HepG2 (cell line): Measurements from ENCODE around the gene ZIC4. TPM values are rescaled to one million over a fixed set of nuclear protein-coding genes. Genes with fewer than 3 reads are reported as not detected.

Experiments used
- ATAC-seq: fragments of 200-7000 bp; cut with Tn5 transposase; 3 replicates; pipeline ENCODE4 v1.9.1; 2020; ENCODE audit warnings: mild to moderate bottlenecking, moderate library complexity
- BruUV-seq: library from RNA; stranded (reverse); fragments of 400-500 nt; replicated peaks from 2 replicates; lab custom pipeline; 2021; lab: Mats Ljungman, UMichigan
- CTCF ChIA-PET: fragments of 300-600 bp; formaldehyde crosslinking; extraction: SDS; loops from one replicate; lab custom pipeline; 2021; ENCODE audit warnings: low total read pairs, inconsistent platforms, low intra/inter-chr PET ratio; lab: Yijun Ruan, JAX
- POLR2A ChIA-PET: fragments of 350-600 bp; sonication (Branson Sonifier 250); formaldehyde crosslinking; loops from one replicate; lab custom pipeline; 2020; ENCODE audit warnings: antibody characterized with exemption, inconsistent platforms; lab: Yijun Ruan, JAX
- DNase-seq: peaks from one replicate; pipeline ENCODE4 v3.0.0-alpha.2; 2015; ENCODE audit warnings: low spot score
- FAIRE-seq: peaks from 3 replicates; lab custom pipeline; 2011; peaks lifted over from hg19 to GRCh38; lab: Jason Lieb, UNC
- H2AFZ ChIP-seq: one replicate; pipeline ENCODE4 v1.6.1; 2011; ENCODE audit warnings: low read length, inconsistent platforms
- H3K27ac ChIP-seq: fragments of 300-600 bp; 3 replicates; pipeline ENCODE4 v1.8.0; 2011; ENCODE audit warnings: mixed run types, mild to moderate bottlenecking, mixed read lengths, low read length, inconsistent platforms; ENCODE audit not compliant: insufficient read depth; ENCODE audit errors: extremely low read length
- H3K27me3 ChIP-seq, 2 experiments: fragments of 200-600 bp in 1 of 2; 2 replicates in 1 of 2; 3 replicates in 1 of 2; pipeline versions ENCODE4 v1.6.0 to v1.8.0; 2011; ENCODE audit warnings: low read length in 2 of 2, mild to moderate bottlenecking in 2 of 2, moderate library complexity in 2 of 2, inconsistent platforms in 1 of 2; ENCODE audit not compliant: insufficient read depth in 2 of 2, control insufficient read depth in 1 of 2
- H3K36me3 ChIP-seq, 2 experiments: fragments of 200-600 bp in 1 of 2; replicated peaks in 1 of 2; 2 replicates in 1 of 2; 3 replicates in 1 of 2; pipeline versions ENCODE4 v1.5.1 to v1.8.0; 2011; ENCODE audit warnings: low read length in 2 of 2, inconsistent platforms in 1 of 2; ENCODE audit not compliant: insufficient read depth in 2 of 2, control insufficient read depth in 1 of 2
- H3K4me1 ChIP-seq: 2 replicates; pipeline ENCODE4 v1.5.1; 2012; ENCODE audit warnings: low read length, inconsistent platforms; ENCODE audit not compliant: insufficient read depth
- H3K4me2 ChIP-seq: 2 replicates; pipeline ENCODE4 v1.6.0; 2011; ENCODE audit warnings: low read depth, low read length, inconsistent platforms
- H3K4me3 ChIP-seq, 3 experiments: fragments of 200-600 bp in 1 of 3; sonication (generic), shearing (Covaris generic) in 1 of 3; replicated peaks in 1 of 3; 2 replicates each; pipeline ENCODE4 v1.5.1; 2011 to 2016; ENCODE audit warnings: low read length in 3 of 3, inconsistent platforms in 2 of 3, low read depth in 2 of 3, mild to moderate bottlenecking in 2 of 3, control low read depth in 1 of 3, mixed read lengths in 1 of 3; ENCODE audit not compliant: insufficient read depth in 1 of 3
- H3K79me2 ChIP-seq: one replicate; pipeline ENCODE4 v1.6.1; 2011; ENCODE audit warnings: low read length, inconsistent platforms; ENCODE audit not compliant: insufficient read depth
- H3K9ac ChIP-seq: 2 replicates; pipeline ENCODE4 v1.6.0; 2011; ENCODE audit warnings: mild to moderate bottlenecking, low read depth, low read length, inconsistent platforms; ENCODE audit not compliant: insufficient read depth
- H3K9me3 ChIP-seq: 2 replicates; pipeline ENCODE4 v1.5.1; 2012; ENCODE audit warnings: mild to moderate bottlenecking, low read length
- H4K20me1 ChIP-seq: 2 replicates; pipeline ENCODE4 v1.6.0; 2011; ENCODE audit warnings: inconsistent platforms, mild to moderate bottlenecking, low read length, moderate library complexity; ENCODE audit not compliant: insufficient read depth
- HMG20A ChIP-seq: IDR thresholded peaks from 2 replicates; pipeline ENCODE4 v1.6.1; 2016; ENCODE audit warnings: borderline replicate concordance
- NR2F1 ChIP-seq, 2 experiments: fragments of 450-650 bp in 1 of 2; formaldehyde crosslinking in 1 of 2; IDR thresholded peaks; 2 replicates each; pipeline versions ENCODE4 v1.5.0 to v1.6.1; 2016 to 2020; ENCODE audit warnings: mild to moderate bottlenecking in 1 of 2, missing compliant biosample characterization in 1 of 2, missing genetic modification reagents in 1 of 2, moderate library complexity in 1 of 2
- PRMT3 ChIP-seq: sonication (generic); formaldehyde crosslinking; IDR thresholded peaks from 2 replicates; pipeline ENCODE4 v1.8.1; 2022; ENCODE audit warnings: low read depth, mild to moderate bottlenecking, moderate library complexity, missing genetic modification reagents, borderline replicate concordance
- SMC3 ChIP-seq: IDR thresholded peaks from 2 replicates; pipeline ENCODE4 v1.6.1; 2011; ENCODE audit warnings: low read length, improper control_type of control experiment
- ZFAT ChIP-seq: sonication (generic); formaldehyde crosslinking; conservative IDR thresholded peaks from 2 replicates; pipeline ENCODE4 v1.8.1; 2023; ENCODE audit warnings: missing genetic modification reagents, inconsistent platforms
- ZNF614 ChIP-seq: IDR thresholded peaks from 2 replicates; pipeline ENCODE4 v1.6.1; 2018; ENCODE audit warnings: missing biosample characterization, missing genetic modification reagents, inconsistent platforms, borderline replicate concordance
- ZNF761 ChIP-seq: sonication (generic); formaldehyde crosslinking; conservative IDR thresholded peaks from 2 replicates; pipeline ENCODE4 v1.4.0; 2020; ENCODE audit warnings: mild to moderate bottlenecking, missing genetic modification reagents
- ZSCAN12 ChIP-seq: sonication (generic); formaldehyde crosslinking; IDR thresholded peaks from 2 replicates; pipeline ENCODE4 v1.9.0; 2021; ENCODE audit warnings: mild to moderate bottlenecking, missing genetic modification reagents
- ZZZ3 ChIP-seq: sonication (generic); formaldehyde crosslinking; IDR thresholded peaks from 2 replicates; pipeline ENCODE4 v1.4.0; 2020; ENCODE audit warnings: missing genetic modification reagents, mild to moderate bottlenecking, borderline replicate concordance
- WGBS: methylation state at CpG from one replicate; pipeline ENCODE4 v1.1.6; 2017; ENCODE audit warnings: low lambda C conversion rate; 5-methylcytosine and 5-hydroxymethylcytosine counted together
- in situ Hi-C: cut with HindIII; loops from 2 replicates; pipeline ENCODE4 v1.10.0; 2017; ENCODE audit warnings: low pct_unique_long_range_greater_than_20kb; ENCODE audit not compliant: extremely low pct_ligation_motif_present
- intact Hi-C: fragments of 100-400 bp; cut with micrococcal nuclease; formaldehyde crosslinking; loops from one replicate; pipeline ENCODE4 v1.10.0; 2022; ENCODE audit not compliant: unreplicated experiment
- polyA plus RNA-seq, 8 experiments: library from polyadenylated mRNA; depleted of rRNA in 3 of 8; stranded (reverse) in 7 of 8; unstranded in 1 of 8; fragments of >200 nt; fragmentation: Illumina TruSeq in 4 of 8; extraction: Trizol in 4 of 8; gene quantifications; 2 replicates each; pipeline versions ENCODE4 v1.2.1 to v1.2.3, GENCODE V29; 2011 to 2016; ENCODE audit warnings: low read depth in 4 of 8, missing spikeins in 1 of 8, mixed read lengths in 1 of 8; ENCODE audit not compliant: insufficient read depth in 1 of 8
- total RNA-seq, 5 experiments: library from RNA; depleted of rRNA; stranded (reverse); fragments of >200 nt; fragmentation: Illumina TruSeq; extraction: Trizol; gene quantifications; 2 replicates each; pipeline ENCODE4 v1.2.3, GENCODE V29; 2016; ENCODE audit warnings: low read depth in 1 of 5
- TF ChIP-seq, protein P1 (sequence below): sonication (generic); formaldehyde crosslinking; IDR thresholded peaks from 2 replicates; pipeline ENCODE4 v1.4.0; 2020; ENCODE audit warnings: missing genetic modification reagents
- TF ChIP-seq, protein P2 (sequence below): sonication (generic); formaldehyde crosslinking; IDR thresholded peaks from 2 replicates; pipeline ENCODE4 v1.8.1; 2022; ENCODE audit warnings: mild to moderate bottlenecking, missing genetic modification reagents
- TF ChIP-seq, protein P3 (sequence below): sonication (generic); formaldehyde crosslinking; IDR thresholded peaks from 2 replicates; pipeline ENCODE4 v1.4.0; 2020; ENCODE audit warnings: missing genetic modification reagents
- TF ChIP-seq, protein P4 (sequence below): sonication (generic); formaldehyde crosslinking; IDR thresholded peaks from 2 replicates; pipeline ENCODE4 v1.4.0; 2020; ENCODE audit warnings: mild to moderate bottlenecking, missing genetic modification reagents, borderline replicate concordance

The ZIC4 gene
- total and polyA plus RNA-seq, 2 of the 13 experiments (the other 11 are each of a cell fraction or from before 2014, with no cell fraction given) = not detected

DNA sequence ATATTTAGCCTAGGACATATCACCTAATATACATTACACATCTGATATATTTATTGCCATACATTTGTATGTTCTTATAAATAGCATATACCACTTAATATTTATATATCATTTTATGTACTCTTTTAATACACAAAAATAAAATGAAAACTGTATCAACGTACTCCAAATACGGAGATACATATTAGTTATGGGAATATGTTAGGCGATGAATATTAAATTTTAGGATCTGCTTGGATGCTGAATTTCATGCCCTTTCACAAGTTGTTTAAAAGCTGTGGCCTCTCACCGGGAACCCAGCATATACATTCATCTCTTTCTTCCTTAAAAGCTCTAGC is 50.6 kb downstream of the ZIC4 start:
- BruUV-seq = no TSS peak
- DNase-seq (no peak), ATAC-seq (no peak), FAIRE-seq (no peak)
- 67% methylated on average over 4 of the region's 4 CpGs for WGBS
- intact Hi-C loops = no loop called here
- Histone ChIP-seq H4K20me1 (no peaks in the 10 kb centered on the region), H3K9me3 (no peaks in the 10 kb centered on the region), H3K4me1 (no peaks in the 10 kb centered on the region), H3K36me3 (no peaks in the 10 kb centered on the region), H3K4me3 (no peak overlapping the region), H2AFZ (no peak overlapping the region), H3K27me3 (peaks cover 3 to 45% of the 10 kb centered on the region in 2 experiments; a peak in 4 of 5 replicates), H3K4me2 (no peak overlapping the region), H3K79me2 (no peaks in the 10 kb centered on the region), H3K27ac (no peak overlapping the region), H3K9ac (no peak overlapping the region)
- in situ Hi-C loops = no loop called here
- TF ChIP-seq HMG20A (no peak), ZFAT (no peak), SMC3 (no peak), PRMT3 (CRISPR knock-in tag) (no peak), NR2F1 (CRISPR knock-in tag; IDR thresholded peaks at IDR 0.05) (no peak), ZSCAN12 (CRISPR knock-in tag) (no peak), ZNF614 (CRISPR knock-in tag) (no peak), ZNF761 (no peak), ZZZ3 (CRISPR knock-in tag) (no peak)
- TF ChIP-seq, protein P1, sequence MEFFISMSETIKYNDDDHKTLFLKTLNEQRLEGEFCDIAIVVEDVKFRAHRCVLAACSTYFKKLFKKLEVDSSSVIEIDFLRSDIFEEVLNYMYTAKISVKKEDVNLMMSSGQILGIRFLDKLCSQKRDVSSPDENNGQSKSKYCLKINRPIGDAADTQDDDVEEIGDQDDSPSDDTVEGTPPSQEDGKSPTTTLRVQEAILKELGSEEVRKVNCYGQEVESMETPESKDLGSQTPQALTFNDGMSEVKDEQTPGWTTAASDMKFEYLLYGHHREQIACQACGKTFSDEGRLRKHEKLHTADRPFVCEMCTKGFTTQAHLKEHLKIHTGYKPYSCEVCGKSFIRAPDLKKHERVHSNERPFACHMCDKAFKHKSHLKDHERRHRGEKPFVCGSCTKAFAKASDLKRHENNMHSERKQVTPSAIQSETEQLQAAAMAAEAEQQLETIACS (CRISPR knock-in tag) = no peak
- TF ChIP-seq, protein P2, sequence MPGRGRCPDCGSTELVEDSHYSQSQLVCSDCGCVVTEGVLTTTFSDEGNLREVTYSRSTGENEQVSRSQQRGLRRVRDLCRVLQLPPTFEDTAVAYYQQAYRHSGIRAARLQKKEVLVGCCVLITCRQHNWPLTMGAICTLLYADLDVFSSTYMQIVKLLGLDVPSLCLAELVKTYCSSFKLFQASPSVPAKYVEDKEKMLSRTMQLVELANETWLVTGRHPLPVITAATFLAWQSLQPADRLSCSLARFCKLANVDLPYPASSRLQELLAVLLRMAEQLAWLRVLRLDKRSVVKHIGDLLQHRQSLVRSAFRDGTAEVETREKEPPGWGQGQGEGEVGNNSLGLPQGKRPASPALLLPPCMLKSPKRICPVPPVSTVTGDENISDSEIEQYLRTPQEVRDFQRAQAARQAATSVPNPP (CRISPR knock-in tag) = no peak
- TF ChIP-seq, protein P3, sequence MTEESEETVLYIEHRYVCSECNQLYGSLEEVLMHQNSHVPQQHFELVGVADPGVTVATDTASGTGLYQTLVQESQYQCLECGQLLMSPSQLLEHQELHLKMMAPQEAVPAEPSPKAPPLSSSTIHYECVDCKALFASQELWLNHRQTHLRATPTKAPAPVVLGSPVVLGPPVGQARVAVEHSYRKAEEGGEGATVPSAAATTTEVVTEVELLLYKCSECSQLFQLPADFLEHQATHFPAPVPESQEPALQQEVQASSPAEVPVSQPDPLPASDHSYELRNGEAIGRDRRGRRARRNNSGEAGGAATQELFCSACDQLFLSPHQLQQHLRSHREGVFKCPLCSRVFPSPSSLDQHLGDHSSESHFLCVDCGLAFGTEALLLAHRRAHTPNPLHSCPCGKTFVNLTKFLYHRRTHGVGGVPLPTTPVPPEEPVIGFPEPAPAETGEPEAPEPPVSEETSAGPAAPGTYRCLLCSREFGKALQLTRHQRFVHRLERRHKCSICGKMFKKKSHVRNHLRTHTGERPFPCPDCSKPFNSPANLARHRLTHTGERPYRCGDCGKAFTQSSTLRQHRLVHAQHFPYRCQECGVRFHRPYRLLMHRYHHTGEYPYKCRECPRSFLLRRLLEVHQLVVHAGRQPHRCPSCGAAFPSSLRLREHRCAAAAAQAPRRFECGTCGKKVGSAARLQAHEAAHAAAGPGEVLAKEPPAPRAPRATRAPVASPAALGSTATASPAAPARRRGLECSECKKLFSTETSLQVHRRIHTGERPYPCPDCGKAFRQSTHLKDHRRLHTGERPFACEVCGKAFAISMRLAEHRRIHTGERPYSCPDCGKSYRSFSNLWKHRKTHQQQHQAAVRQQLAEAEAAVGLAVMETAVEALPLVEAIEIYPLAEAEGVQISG (CRISPR knock-in tag) = no peak
- TF ChIP-seq, protein P4, sequence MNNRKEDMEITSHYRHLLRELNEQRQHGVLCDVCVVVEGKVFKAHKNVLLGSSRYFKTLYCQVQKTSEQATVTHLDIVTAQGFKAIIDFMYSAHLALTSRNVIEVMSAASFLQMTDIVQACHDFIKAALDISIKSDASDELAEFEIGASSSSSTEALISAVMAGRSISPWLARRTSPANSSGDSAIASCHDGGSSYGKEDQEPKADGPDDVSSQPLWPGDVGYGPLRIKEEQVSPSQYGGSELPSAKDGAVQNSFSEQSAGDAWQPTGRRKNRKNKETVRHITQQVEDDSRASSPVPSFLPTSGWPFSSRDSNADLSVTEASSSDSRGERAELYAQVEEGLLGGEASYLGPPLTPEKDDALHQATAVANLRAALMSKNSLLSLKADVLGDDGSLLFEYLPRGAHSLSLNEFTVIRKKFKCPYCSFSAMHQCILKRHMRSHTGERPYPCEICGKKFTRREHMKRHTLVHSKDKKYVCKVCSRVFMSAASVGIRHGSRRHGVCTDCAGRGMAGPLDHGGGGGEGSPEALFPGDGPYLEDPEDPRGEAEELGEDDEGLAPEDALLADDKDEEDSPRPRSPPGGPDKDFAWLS (CRISPR knock-in tag) = no peak
- POLR2A ChIA-PET = no interaction called here
- CTCF ChIA-PET = no interaction called here
